ENCODE data around the gene FBXL7.

The FBXL7 gene

DNA sequence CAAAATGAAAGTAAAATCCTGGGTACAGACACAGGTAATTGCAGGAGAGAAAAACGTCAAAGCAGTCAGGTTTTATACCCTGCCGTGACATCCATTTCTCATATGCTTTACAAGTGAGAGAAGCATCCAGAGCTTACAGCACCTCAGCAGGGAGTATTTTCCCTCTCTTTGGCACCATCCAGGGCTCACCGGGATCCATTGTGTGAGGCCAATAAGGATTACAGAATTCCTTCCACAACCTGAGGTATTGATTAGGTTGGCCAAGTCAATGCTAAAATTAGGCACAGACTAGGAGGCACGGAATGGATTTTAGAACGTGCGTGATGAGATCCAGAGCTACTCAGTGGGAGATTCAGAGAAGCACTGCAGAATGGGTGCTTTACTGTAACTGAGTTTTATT is 296.6 kb downstream of the FBXL7 start:
- Mint-ChIP-seq H3K36me3 (no peaks in the 10 kb centered on the region), H3K9me3 (peaks cover 8% of the 10 kb centered on the region), H3K27ac (no peak overlapping the region), H3K4me1 (no peaks in the 10 kb centered on the region), H3K4me3 (no peak overlapping the region)
- ATAC-seq (no peak), DNase-seq (ENCODE audit: low spot score in 2 of 2) (no peak)

DNA sequence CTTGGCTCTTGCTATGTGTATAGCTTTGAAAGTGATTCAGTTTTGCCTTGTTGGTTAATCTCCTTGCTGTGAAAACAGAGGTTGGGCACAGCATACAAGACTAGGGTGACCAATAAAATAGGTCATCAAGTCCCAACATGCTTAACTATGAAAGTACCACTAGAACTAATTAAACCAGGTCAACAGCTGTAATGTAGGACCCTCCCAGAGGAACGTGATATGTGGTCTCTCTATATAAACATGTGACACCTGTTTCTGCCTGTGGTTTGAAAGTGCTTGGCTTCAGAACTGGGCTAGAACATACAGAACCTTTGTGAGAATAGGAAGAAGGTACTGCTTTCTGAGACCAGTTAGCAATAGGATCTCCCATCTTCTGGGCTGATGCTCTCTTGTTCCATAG is 297.1 kb downstream of the FBXL7 start:
- DNase-seq (ENCODE audit: low spot score in 2 of 2) (no peak), ATAC-seq (no peak)
- H3K4me1 Mint-ChIP-seq = no peaks in the 10 kb centered on the region
- H3K36me3 Mint-ChIP-seq = no peaks in the 10 kb centered on the region
- H3K4me3 Mint-ChIP-seq = no peak overlapping the region
- no peak overlapping the region for H3K27ac Mint-ChIP-seq
- peaks cover 8% of the 10 kb centered on the region for H3K9me3 Mint-ChIP-seq

DNA sequence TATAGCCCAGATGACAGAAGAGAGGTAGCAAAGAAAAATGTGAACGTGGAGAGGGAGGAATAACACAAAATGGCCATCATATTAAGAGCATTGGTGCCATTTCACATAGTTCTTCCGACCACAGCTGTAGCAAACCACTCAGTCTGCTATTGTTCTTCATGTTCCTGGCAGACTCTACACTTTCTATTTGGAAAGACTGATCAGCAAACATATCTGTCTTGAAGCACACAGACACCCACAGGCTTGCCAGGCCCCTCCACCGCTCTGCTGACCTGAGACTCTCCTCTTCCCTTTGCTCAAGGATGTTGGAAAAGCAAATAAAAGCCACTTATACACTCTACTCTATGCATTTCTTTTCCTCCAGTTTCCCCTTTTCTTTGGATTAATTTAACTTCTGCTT is 298.0 kb downstream of the FBXL7 start:
- peaks cover 11% of the 10 kb centered on the region for H3K9me3 Mint-ChIP-seq
- DNase-seq (ENCODE audit: low spot score in 2 of 2) = no peak
- H3K4me3 Mint-ChIP-seq = no peak overlapping the region
- H3K36me3 Mint-ChIP-seq = no peaks in the 10 kb centered on the region
- no peaks in the 10 kb centered on the region for H3K4me1 Mint-ChIP-seq
- H3K27ac Mint-ChIP-seq = no peak overlapping the region
- no peak for ATAC-seq

DNA sequence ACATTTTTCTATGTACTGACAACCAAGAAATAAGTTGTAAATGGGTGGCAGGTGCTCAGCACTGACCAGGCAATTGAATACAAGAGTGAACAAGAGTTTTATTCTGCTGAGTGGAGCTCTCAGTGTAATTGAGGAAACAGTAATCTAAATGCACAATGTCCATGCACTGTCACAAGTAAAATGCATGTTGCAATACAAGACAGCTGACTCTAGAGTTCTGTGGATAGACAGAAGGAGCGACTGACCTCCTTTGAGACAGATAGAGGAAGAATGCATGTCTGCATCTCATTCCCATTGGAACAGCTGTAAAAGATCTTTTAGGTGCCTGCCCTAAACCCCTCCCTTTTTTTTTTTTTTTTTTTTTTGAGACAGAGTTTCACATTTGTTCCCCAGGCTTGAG is 299.0 kb downstream of the FBXL7 start:
- ATAC-seq = no peak
- Mint-ChIP-seq H3K4me3 (no peak overlapping the region), H3K27ac (no peak overlapping the region), H3K4me1 (no peaks in the 10 kb centered on the region), H3K36me3 (no peaks in the 10 kb centered on the region), H3K9me3 (peaks cover 15% of the 10 kb centered on the region)
- DNase-seq (ENCODE audit: low spot score in 2 of 2) = no peak

DNA sequence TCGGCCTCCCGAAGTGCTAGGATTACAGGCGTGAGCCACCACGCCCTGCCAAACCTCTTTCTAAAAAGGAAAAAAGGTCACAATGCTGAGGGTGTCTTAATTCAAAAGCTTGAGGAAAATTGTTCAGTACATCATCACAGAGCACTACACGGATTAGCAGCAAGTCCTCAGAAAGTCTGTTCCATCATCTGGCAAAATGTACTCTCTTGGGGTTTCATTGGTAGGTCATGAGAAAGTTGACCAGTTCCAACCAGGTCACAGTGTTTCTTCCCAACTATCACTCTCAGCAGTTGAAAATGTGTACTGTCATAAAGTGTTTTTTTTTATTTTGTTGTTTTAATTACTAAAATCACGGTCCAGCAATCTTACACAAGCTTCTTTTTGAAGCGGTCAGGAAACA is 299.6 kb downstream of the FBXL7 start:
- no peak for DNase-seq (ENCODE audit: low spot score in 2 of 2)
- ATAC-seq = no peak
- no peaks in the 10 kb centered on the region for H3K4me1 Mint-ChIP-seq
- no peak overlapping the region for H3K4me3 Mint-ChIP-seq
- H3K36me3 Mint-ChIP-seq = no peaks in the 10 kb centered on the region
- H3K9me3 Mint-ChIP-seq = peaks cover 15% of the 10 kb centered on the region
- no peak overlapping the region for H3K27ac Mint-ChIP-seq

DNA sequence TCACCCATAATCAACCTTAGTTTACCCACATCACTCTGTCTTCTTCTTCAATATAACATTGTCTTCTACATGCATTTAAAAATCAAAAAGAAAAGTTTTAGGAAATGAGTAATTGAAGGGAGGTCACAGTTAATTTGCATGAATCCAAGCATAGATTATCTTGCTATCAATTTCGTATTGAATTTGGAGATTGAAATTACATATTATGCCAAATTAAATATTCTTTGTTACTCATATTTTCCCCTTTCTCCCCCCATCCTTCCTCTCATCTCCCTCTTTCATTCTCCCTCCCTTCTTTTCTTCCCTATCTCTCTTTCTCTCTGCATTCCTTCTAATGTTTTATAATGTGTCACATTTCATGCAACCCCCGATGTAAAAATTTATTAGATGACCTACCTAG is 303.3 kb downstream of the FBXL7 start:
- Mint-ChIP-seq H3K4me3 (no peak overlapping the region), H3K9me3 (peaks cover 11% of the 10 kb centered on the region), H3K4me1 (no peaks in the 10 kb centered on the region), H3K36me3 (no peaks in the 10 kb centered on the region), H3K27ac (no peak overlapping the region)
- DNase-seq (ENCODE audit: low spot score in 2 of 2) (no peak), ATAC-seq (no peak)

DNA sequence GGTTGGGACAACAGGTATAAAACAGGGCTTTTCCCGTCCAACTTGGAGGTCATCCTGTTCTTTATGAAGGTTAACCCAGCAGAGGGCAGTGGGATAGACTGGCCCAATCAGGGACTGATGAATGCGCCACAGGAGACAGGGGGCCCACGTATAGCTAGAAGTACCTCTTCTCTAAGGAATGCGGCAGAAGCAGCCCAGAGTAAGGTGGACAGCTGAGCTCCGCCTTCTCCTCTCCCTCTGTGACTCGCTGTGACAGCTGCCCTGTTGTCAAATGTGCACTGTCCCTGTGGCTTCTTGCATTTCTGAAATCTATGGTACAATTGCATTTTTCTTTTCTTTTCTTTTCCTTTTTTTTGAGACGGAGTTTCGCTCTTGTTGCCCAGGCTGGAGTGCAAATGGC is 306.6 kb downstream of the FBXL7 start:
- Mint-ChIP-seq H3K9me3 (peaks cover 10% of the 10 kb centered on the region), H3K4me3 (no peak overlapping the region), H3K4me1 (no peaks in the 10 kb centered on the region), H3K27ac (no peak overlapping the region), H3K36me3 (no peaks in the 10 kb centered on the region)
- DNase-seq (ENCODE audit: low spot score in 2 of 2) = no peak
- no peak for ATAC-seq

DNA sequence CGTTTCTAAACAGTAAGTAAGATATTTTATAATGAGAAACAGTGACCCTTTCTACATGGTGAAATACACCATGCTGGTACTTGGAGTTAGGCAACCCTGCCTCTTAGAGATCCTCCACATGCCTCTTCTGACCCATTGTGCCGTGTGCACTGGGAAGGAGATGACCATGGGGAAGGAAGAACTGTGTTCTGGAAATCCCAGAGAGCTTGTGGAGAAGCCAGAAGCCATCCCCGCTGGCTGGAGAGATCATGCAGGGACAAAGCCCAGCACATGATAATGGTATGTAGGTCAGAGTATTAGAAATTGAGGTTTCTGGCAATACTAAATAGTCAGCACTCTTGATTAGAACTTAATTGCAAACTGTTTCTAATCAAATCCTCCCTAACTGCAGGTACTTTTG is 307.3 kb downstream of the FBXL7 start:
- Mint-ChIP-seq H3K4me1 (no peaks in the 10 kb centered on the region), H3K36me3 (no peaks in the 10 kb centered on the region), H3K4me3 (no peak overlapping the region)

DNA sequence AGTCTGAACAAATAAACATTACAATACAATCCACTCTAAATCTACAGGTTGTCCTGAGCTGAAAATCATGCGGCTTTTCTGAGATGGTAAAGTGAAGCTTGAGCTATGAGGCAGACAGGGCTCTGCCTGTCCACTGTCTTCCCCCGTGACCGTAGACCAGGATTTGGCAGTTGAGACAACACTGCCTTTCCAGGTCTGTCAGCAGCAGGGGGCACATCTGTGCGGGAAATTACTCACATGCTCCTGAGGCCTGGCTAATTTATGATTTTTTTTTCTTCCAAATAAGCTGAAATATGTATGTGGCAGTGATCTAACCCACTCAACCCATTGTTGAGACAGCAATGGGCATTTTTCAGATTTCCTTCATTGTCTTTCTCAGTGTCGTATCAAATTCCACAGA is 307.9 kb downstream of the FBXL7 start:
- H3K4me1 Mint-ChIP-seq = no peaks in the 10 kb centered on the region
- H3K4me3 Mint-ChIP-seq = no peak overlapping the region
- H3K36me3 Mint-ChIP-seq = no peaks in the 10 kb centered on the region
- peaks cover 9% of the 10 kb centered on the region for H3K9me3 Mint-ChIP-seq
- no peak overlapping the region for H3K27ac Mint-ChIP-seq
- ATAC-seq (no peak), DNase-seq (ENCODE audit: low spot score in 2 of 2) (no peak)

More for the DNA sequence above, 307.3 kb downstream of the FBXL7 start:
- Mint-ChIP-seq H3K27ac (no peak overlapping the region), H3K9me3 (peaks cover 10% of the 10 kb centered on the region)
- no peak for ATAC-seq
- DNase-seq (ENCODE audit: low spot score in 2 of 2) = no peak

DNA sequence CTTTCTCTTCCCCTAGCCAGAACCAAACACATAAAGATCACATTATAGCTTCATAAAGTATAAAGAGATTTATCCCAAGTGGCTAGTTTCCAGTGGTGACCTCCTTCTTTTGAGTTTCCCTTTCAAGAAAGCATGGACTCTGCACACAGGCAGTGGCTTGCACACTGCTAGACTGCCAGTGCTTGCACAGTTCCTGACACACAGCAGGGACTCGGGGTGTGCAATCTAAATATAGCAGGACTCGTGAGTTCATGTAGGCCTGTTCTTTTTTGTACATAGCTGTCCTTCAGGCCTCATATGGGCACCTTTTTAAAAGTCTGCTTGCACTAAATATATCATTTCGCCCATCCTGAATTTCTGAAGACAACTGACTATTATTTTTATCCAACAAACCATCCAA is 308.6 kb downstream of the FBXL7 start:
- no peaks in the 10 kb centered on the region for H3K36me3 Mint-ChIP-seq
- ATAC-seq (no peak), DNase-seq (ENCODE audit: low spot score in 2 of 2) (no peak)
- no peaks in the 10 kb centered on the region for H3K4me1 Mint-ChIP-seq
- no peak overlapping the region for H3K27ac Mint-ChIP-seq
- peaks cover 5% of the 10 kb centered on the region for H3K9me3 Mint-ChIP-seq
- no peak overlapping the region for H3K4me3 Mint-ChIP-seq

DNA sequence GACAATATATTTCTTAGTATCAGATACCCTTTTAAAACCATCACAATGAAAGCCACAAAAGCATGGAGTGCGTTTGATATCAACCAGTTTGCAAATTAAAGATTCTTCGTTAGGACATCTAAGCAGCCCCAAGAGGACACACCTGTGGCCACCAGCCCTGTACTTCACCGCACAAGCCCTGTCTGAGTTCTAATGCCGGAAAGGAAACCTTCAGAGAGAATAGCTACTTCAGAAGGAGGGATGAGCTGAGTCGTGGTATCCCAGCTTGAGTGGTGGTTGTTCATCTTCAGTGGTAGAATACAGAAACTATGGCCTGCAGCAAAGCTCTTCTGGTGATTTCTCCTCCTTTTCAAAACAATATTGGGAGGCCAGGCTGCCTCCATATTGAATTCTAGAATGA is 319.6 kb downstream of the FBXL7 start:
- no peaks in the 10 kb centered on the region for H3K9me3 Mint-ChIP-seq
- H3K4me3 Mint-ChIP-seq = no peak overlapping the region
- ATAC-seq (no peak), DNase-seq (ENCODE audit: low spot score in 2 of 2) (no peak)
- no peaks in the 10 kb centered on the region for H3K4me1 Mint-ChIP-seq
- no peaks in the 10 kb centered on the region for H3K36me3 Mint-ChIP-seq
- no peak overlapping the region for H3K27ac Mint-ChIP-seq

DNA sequence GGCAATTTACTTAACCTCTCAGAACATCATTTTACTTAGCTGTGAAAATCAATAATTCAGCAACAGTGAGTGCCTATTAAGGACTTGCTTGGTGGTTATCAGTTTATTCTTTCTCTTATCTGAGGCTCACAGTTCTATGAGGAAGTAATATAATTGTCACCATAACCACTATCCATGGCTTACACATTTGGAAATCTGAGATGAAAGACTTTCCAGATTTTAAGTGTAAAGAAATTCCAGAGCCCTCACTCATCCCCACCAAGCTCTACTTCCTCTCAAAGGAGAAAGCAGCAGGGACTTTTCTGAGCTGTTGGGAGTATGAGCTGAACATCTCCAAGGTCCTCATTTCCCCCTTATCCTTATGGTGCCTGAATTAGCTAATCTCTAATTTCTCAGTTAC is 321.5 kb downstream of the FBXL7 start:
- ATAC-seq (no peak), DNase-seq (ENCODE audit: low spot score in 2 of 2) (no peak)
- Mint-ChIP-seq H3K9me3 (peaks cover 2% of the 10 kb centered on the region), H3K36me3 (no peaks in the 10 kb centered on the region), H3K4me3 (no peak overlapping the region), H3K4me1 (no peaks in the 10 kb centered on the region), H3K27ac (no peak overlapping the region)

DNA sequence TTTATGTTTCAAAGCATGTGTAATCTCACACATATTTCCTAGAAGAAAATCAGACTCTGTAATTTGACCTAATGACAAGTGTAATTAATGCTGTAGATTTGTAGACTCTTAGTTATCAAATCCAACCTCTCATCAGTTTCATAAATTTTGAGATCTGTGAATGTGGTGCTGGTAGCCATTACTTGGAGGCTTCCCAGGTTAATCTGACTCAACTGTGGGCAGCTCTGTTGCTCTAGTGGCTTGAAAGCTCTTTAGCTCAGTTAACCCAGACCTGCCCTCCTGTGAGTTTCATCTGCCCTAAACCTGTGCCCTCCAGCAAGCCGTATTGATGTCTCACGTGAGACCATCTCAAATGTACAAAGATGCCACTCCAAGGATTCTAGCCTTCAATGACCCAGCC is 323.4 kb downstream of the FBXL7 start:
- ATAC-seq (no peak), DNase-seq (ENCODE audit: low spot score in 2 of 2) (no peak)
- Mint-ChIP-seq H3K4me1 (no peaks in the 10 kb centered on the region), H3K27ac (no peak overlapping the region), H3K4me3 (no peak overlapping the region), H3K36me3 (no peaks in the 10 kb centered on the region), H3K9me3 (peaks cover 9% of the 10 kb centered on the region)

DNA sequence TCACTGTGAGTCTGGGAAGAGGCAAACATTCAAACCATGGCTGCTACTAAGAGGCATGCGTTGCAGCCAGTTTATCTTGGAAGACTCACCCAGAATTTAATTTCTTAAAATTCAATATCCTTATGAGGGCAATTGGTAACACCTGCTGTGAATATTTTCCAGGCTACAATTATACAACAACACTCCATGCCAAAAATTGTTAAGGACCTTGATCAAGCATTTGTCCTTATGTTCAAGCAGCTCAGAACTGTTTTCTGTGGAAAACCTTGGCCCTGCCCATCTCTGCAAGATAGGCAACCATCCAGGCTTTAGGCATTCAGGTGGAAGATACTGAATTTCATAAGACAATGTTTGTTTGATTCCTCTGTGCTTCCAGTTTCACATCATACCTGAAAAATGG is 327.8 kb downstream of the FBXL7 start:
- ATAC-seq (no peak), DNase-seq (ENCODE audit: low spot score in 2 of 2) (no peak)
- no peaks in the 10 kb centered on the region for H3K4me1 Mint-ChIP-seq
- no peak overlapping the region for H3K4me3 Mint-ChIP-seq
- peaks cover 12% of the 10 kb centered on the region for H3K9me3 Mint-ChIP-seq
- H3K36me3 Mint-ChIP-seq = no peaks in the 10 kb centered on the region
- no peak overlapping the region for H3K27ac Mint-ChIP-seq

DNA sequence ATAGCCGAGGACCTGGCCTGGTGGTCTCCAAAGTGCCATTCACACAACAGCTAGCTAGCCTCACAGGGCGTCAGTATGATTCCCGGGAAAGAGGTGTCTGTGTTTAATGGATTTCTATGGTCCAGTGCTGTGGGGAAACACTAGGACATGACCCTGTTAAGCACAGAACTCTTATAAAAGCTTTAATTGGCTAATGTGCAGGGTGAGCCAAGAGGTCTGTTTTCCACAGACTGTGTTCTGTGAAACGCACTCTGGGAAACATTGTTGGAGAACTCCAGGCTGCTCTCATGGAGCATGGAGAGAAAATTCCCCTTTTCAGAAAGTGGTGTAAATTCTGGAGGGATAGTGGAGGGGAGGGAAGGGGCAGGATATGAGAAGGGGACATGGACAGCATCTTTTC is 331.4 kb downstream of the FBXL7 start:
- H3K4me1 Mint-ChIP-seq = no peaks in the 10 kb centered on the region
- H3K9me3 Mint-ChIP-seq = peaks cover 13% of the 10 kb centered on the region
- ATAC-seq (no peak), DNase-seq (ENCODE audit: low spot score in 2 of 2) (no peak)
- H3K4me3 Mint-ChIP-seq = no peak overlapping the region
- no peaks in the 10 kb centered on the region for H3K36me3 Mint-ChIP-seq
- no peak overlapping the region for H3K27ac Mint-ChIP-seq

DNA sequence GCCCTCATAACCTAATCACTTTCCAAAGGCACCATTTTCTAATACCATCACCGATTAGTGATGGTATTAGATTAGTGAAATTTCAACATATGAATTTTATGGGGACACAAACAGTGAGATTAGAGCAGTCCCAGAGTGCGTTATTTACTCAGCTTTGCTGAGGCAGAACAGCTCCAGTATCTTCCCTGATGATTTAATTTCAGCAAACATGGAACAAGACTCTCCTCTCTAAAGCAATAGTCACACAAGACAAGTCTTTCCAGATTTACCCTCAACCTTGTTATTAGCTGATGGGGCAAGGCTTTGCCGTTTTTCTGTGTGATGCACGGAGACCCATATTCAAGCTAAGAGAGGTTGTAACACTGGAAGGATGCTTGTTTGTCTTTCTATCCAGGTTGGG is 333.4 kb downstream of the FBXL7 start:
- no peak overlapping the region for H3K4me3 Mint-ChIP-seq
- no peak overlapping the region for H3K27ac Mint-ChIP-seq
- DNase-seq (ENCODE audit: low spot score in 2 of 2) = no peak
- H3K36me3 Mint-ChIP-seq = no peaks in the 10 kb centered on the region
- peaks cover 7% of the 10 kb centered on the region for H3K9me3 Mint-ChIP-seq
- no peak for ATAC-seq
- no peaks in the 10 kb centered on the region for H3K4me1 Mint-ChIP-seq

DNA sequence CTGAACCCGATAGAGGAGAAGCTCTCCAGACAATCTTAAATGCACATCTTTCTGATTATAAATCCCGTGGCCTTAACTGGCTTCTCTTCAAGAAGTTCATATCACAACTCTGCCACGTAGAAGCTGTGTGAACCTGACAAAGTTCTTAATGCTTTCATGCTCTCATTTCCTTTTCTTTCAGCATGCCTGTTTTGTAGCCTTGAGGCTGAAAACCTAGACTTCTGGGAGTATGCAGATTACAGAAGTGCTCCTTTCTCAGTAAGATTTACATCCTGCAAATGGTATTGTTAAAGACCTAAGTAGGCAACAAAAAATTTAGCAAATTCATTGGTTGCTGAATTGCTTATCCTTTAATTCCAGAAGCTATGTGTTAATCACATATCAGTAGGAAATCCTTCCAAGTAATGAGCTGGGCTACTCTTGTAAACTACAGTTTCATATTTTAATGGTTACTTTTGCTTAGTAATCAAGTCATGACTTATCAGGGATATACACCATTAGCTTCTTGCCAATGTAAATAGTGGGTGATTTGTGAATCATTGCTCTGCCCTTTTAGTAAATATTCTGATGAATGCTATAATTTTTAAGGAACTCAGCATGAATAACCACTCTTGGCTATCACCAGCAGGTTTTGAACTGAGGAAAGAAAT is 334.7 kb downstream of the FBXL7 start:
- no peak for DNase-seq (ENCODE audit: low spot score in 2 of 2)
- no peak overlapping the region for H3K27ac Mint-ChIP-seq
- peaks cover 9% of the 10 kb centered on the region for H3K9me3 Mint-ChIP-seq
- ATAC-seq = no peak
- H3K4me3 Mint-ChIP-seq = no peak overlapping the region
- H3K4me1 Mint-ChIP-seq = no peaks in the 10 kb centered on the region
- no peaks in the 10 kb centered on the region for H3K36me3 Mint-ChIP-seq

Data from stimulated activated effector memory CD8-positive, alpha-beta T cell treated with anti-CD3 and anti-CD28 coated beads, Interleukin-12 subunit alpha, Interleukin-12 subunit beta, amount 100 ng/mL, for 72 hours (primary cell).